HG02588 (cell line): ENCODE results near the gene GAREM2.
"Not testable (repeated sequence)": the region's sequence is repeated elsewhere in the genome, so short reads cannot be mapped to it uniquely, and the experiment has no call there.

Source experiments
- ATAC-seq: cut with Tn5 transposase; IDR thresholded peaks from one replicate; pipeline ENCODE4 v1.9.1; 2021; ENCODE audit warnings: mild to moderate bottlenecking, moderate library complexity; ENCODE audit not compliant: unreplicated experiment

Gene GAREM2

GRCh38 chr2:26172871-26173775 lies at the start of gene GAREM2:
Gene GAREM2 (plus strand): TSS chr2:26173088. CDS start chr2:26173221, 133 bp downstream.
- no peak for ATAC-seq

GRCh38 chr2:26123426-26123825 lies 49.5 kb upstream of the GAREM2 start:
- no peak for ATAC-seq

GRCh38 chr2:26126074-26126473 lies 46.8 kb upstream of the GAREM2 start:
- no peak for ATAC-seq

GRCh38 chr2:26128176-26128575 lies 44.7 kb upstream of the GAREM2 start:
- ATAC-seq = no peak

GRCh38 chr2:26130763-26131162 lies 42.1 kb upstream of the GAREM2 start:
- no peak for ATAC-seq

- no peak for ATAC-seq
These were observed 36.4 kb upstream of the GAREM2 start for GRCh38 chr2:26136451-26136850.

GRCh38 chr2:26139269-26140183 lies 33.4 kb upstream of the GAREM2 start:
- no peak for ATAC-seq

GRCh38 chr2:26141145-26141769 lies 31.6 kb upstream of the GAREM2 start:
- no peak for ATAC-seq

GRCh38 chr2:26144031-26144430 lies 28.9 kb upstream of the GAREM2 start:
- no peak for ATAC-seq

- no peak for ATAC-seq
These were observed 27.8 kb upstream of the GAREM2 start for GRCh38 chr2:26144953-26145680.

GRCh38 chr2:26148501-26148900 lies 24.4 kb upstream of the GAREM2 start:
- ATAC-seq = no peak

- no peak for ATAC-seq
These were observed 22.6 kb upstream of the GAREM2 start for GRCh38 chr2:26150243-26150642.

- no peak for ATAC-seq
These were observed 15.3 kb upstream of the GAREM2 start for GRCh38 chr2:26157580-26157979.

GRCh38 chr2:26161926-26162325 lies 11.0 kb upstream of the GAREM2 start:
- ATAC-seq = no peak

- ATAC-seq = no peak
These were observed 9.9 kb upstream of the GAREM2 start for GRCh38 chr2:26162963-26163362.

GRCh38 chr2:26164231-26164630 lies 8.7 kb upstream of the GAREM2 start:
- ATAC-seq = no peak

GRCh38 chr2:26164641-26165211 lies 8.2 kb upstream of the GAREM2 start:
- no peak for ATAC-seq

GRCh38 chr2:26165403-26165802 lies 7.5 kb upstream of the GAREM2 start:
- ATAC-seq = no peak

- not testable (repeated sequence) for ATAC-seq
These were observed 6.3 kb upstream of the GAREM2 start for GRCh38 chr2:26166541-26166940.

GRCh38 chr2:26168785-26169184 lies 4.1 kb upstream of the GAREM2 start:
- ATAC-seq = no peak
